Measurements from ENCODE around the gene MYOZ2. TPM values are rescaled to one million over a fixed set of nuclear protein-coding genes. Genes with fewer than 3 reads are reported as not detected.

MYOZ2 gene
- total RNA-seq, 4 donors from 2014 or later = not detected

DNA sequence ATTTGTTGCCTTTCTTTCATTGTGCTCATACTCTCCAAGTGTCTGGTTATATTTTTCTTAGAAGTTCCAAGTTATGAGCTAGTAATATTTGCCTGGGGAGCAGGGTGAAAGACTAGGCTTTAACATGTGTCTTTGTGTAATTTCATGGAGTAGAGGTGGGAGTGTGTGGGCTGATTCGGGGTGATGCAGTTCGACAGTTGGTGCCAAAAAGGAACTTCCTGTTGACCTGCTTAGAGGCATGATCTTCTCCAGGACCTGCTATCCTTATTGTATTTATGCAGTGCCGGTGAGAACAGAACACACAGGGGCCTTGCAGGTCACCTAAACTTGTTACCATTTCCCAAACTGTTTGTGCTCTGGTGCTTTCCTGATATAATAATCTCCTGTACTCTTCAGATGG lies 98.1 kb downstream of the MYOZ2 start:
- no peak overlapping the region for H3K4me3 ChIP-seq (ENCODE audit: low read depth, poor library complexity, severe bottlenecking)
- DNase-seq (ENCODE audit: low spot score in 2 of 2) = no peak
- intact Hi-C loops (cut with DNase I; ENCODE audit: low total_unique reads) = no loop called here
- no peak for TF ChIP-seq CTCF (IDR thresholded peaks at IDR 0.05)
- TF ChIP-seq POLR2A (IDR thresholded peaks at IDR 0.05) = no peak
- 29 to 55% methylated on average over 3 of the region's 3 CpGs for whole genome bisulfite sequencing, 2 donors

GRCh38 chr4:119237201-119237600 lies 101.6 kb downstream of the MYOZ2 start:
- no peak overlapping the region for H3K4me3 ChIP-seq (ENCODE audit: low read depth, poor library complexity, severe bottlenecking)
- 93 to 96% methylated on average over 9 of the region's 9 CpGs for WGBS, 2 donors
- intact Hi-C loops (cut with DNase I; ENCODE audit: low total_unique reads) = no loop called here
- TF ChIP-seq CTCF (IDR thresholded peaks at IDR 0.05) (no peak), POLR2A (IDR thresholded peaks at IDR 0.05) (no peak)
- no peak for DNase-seq (ENCODE audit: low spot score in 2 of 2)

Other genes starting within 250 kb of the MYOZ2 start
- gene SYNPO2, start 247.0 kb upstream of the MYOZ2 start, total RNA-seq = 10 to 100 TPM; 13.3 to 38.5 (median 16.1) TPM
- gene USP53, start 76.9 kb downstream of the MYOZ2 start, total RNA-seq = 10 to 100 TPM; 34.2 to 56.4 (median 44.8) TPM
- gene FABP2, start 186.3 kb downstream of the MYOZ2 start, total RNA-seq = not detected

All from lower leg skin (tissue), 4 donors.